GM23338 (cell line): ENCODE results near the gene SEMA6C. TPM values are rescaled to one million over a fixed set of nuclear protein-coding genes. Genes with fewer than 3 reads are reported as not detected.
A peak's percentile ranks its signal among the peaks of the same experiment; 100 is the strongest.

Experiments
- ATAC-seq: fragments of 200-7000 bp; cut with Tn5 transposase; 3 replicates; pipeline ENCODE4 v1.9.1; 2020
- DNase-seq: peaks from one replicate; pipeline ENCODE4 v3.0.0-alpha.2; 2015; ENCODE audit warnings: low spot score
- H2AFZ ChIP-seq: fragments of 200-600 bp; sonication (generic); 2 replicates; pipeline ENCODE4 v1.8.0; 2016; ENCODE audit warnings: antibody characterized with exemption, mild to moderate bottlenecking, moderate library complexity
- H3F3A ChIP-seq: fragments of 200-600 bp; sonication (generic); replicated peaks from 2 replicates; pipeline ENCODE4 v1.8.0; 2017; ENCODE audit warnings: antibody characterized with exemption, mixed run types, low read depth
- H3K27ac ChIP-seq: fragments of 200-600 bp; sonication (generic); 2 replicates; pipeline ENCODE4 v1.6.1; 2016; ENCODE audit warnings: low read depth
- H3K27me3 ChIP-seq: fragments of 200-600 bp; sonication (generic); 2 replicates; pipeline ENCODE4 v1.8.0; 2016; ENCODE audit warnings: mild to moderate bottlenecking, mixed run types, moderate library complexity; ENCODE audit not compliant: insufficient read depth
- H3K36me3 ChIP-seq: fragments of 200-600 bp; sonication (generic); 2 replicates; pipeline ENCODE4 v1.8.0; 2016; ENCODE audit warnings: mild to moderate bottlenecking; ENCODE audit not compliant: insufficient read depth
- H3K4me1 ChIP-seq: fragments of 200-600 bp; sonication (generic); 2 replicates; pipeline ENCODE4 v1.8.0; 2016; ENCODE audit warnings: mild to moderate bottlenecking, moderate library complexity; ENCODE audit not compliant: insufficient read depth
- H3K4me2 ChIP-seq: fragments of 200-600 bp; sonication (generic); 2 replicates; pipeline ENCODE4 v1.7.1; 2017; ENCODE audit warnings: mixed run types
- H3K4me3 ChIP-seq: fragments of 200-600 bp; sonication (generic); 2 replicates; pipeline ENCODE4 v1.6.1; 2016; ENCODE audit warnings: mixed run types
- H3K79me2 ChIP-seq: fragments of 200-600 bp; sonication (generic); replicated peaks from 2 replicates; pipeline ENCODE4 v1.8.0; 2017; ENCODE audit warnings: mild to moderate bottlenecking; ENCODE audit not compliant: insufficient read depth
- H3K9me2 ChIP-seq: fragments of 200-600 bp; sonication (generic); 2 replicates; pipeline ENCODE4 v1.8.0; 2017; ENCODE audit not compliant: insufficient read depth
- H4K20me1 ChIP-seq: fragments of 200-600 bp; sonication (generic); replicated peaks from 2 replicates; pipeline ENCODE4 v1.8.0; 2017; ENCODE audit warnings: mild to moderate bottlenecking; ENCODE audit not compliant: insufficient read depth
- H3K27ac Mint-ChIP-seq: 2 replicates; pipeline ENCODE4 v1.8.0; 2020; ENCODE audit warnings: inconsistent platforms, mild to moderate bottlenecking, moderate library complexity, mixed read lengths
- H3K27me3 Mint-ChIP-seq: 3 replicates; pipeline ENCODE4 v1.8.0; 2022; ENCODE audit warnings: low read depth, mild to moderate bottlenecking, moderate library complexity, mixed read lengths, inconsistent platforms; ENCODE audit not compliant: insufficient read depth, poor library complexity
- H3K36me3 Mint-ChIP-seq: 3 replicates; pipeline ENCODE4 v1.8.0; 2021; ENCODE audit warnings: low read depth, mild to moderate bottlenecking, inconsistent platforms, moderate library complexity, mixed read lengths
- H3K4me1 Mint-ChIP-seq: 3 replicates; pipeline ENCODE4 v1.8.0; 2020; ENCODE audit warnings: mild to moderate bottlenecking, inconsistent platforms, mixed read lengths
- H3K4me3 Mint-ChIP-seq: 3 replicates; pipeline ENCODE4 v1.8.0; 2021; ENCODE audit warnings: moderate library complexity, mild to moderate bottlenecking, inconsistent platforms, mixed read lengths
- H3K9me3 Mint-ChIP-seq: 3 replicates; pipeline ENCODE4 v1.8.0; 2020; ENCODE audit warnings: moderate library complexity, mild to moderate bottlenecking, inconsistent platforms, mixed read lengths
- CREB1 ChIP-seq: fragments of 250-450 bp; sonication (Bioruptor Pico); IDR thresholded peaks from 2 replicates; pipeline ENCODE4 v1.5.0; 2020; ENCODE audit warnings: low read depth, mild to moderate bottlenecking, moderate library complexity
- EZH2phosphoT487 ChIP-seq: fragments of 200-600 bp; sonication (generic); IDR thresholded peaks from one replicate; pipeline ENCODE4 v1.8.1; 2018; ENCODE audit warnings: antibody characterized with exemption; ENCODE audit not compliant: unreplicated experiment
- JUNB ChIP-seq: IDR thresholded peaks from one replicate; pipeline ENCODE4 v1.6.1; 2016; ENCODE audit warnings: antibody characterized with exemption; ENCODE audit not compliant: unreplicated experiment
- NANOG ChIP-seq: IDR thresholded peaks from 2 replicates; pipeline ENCODE4 v1.6.1; 2016; ENCODE audit warnings: antibody characterized with exemption, borderline replicate concordance
- POLR2AphosphoS5 ChIP-seq: IDR thresholded peaks from 2 replicates; pipeline ENCODE4 v1.6.1; 2016; ENCODE audit warnings: antibody characterized with exemption, low read depth
- STAT1 ChIP-seq: IDR thresholded peaks from one replicate; pipeline ENCODE4 v1.6.1; 2016; ENCODE audit warnings: antibody characterized with exemption; ENCODE audit not compliant: unreplicated experiment
- ZNF331 ChIP-seq: fragments of 250-450 bp; sonication (Bioruptor Pico); IDR thresholded peaks from 2 replicates; pipeline ENCODE4 v1.5.0; 2020; ENCODE audit warnings: low read depth, mild to moderate bottlenecking, moderate library complexity
- polyA plus RNA-seq: library from polyadenylated mRNA; unstranded; fragments of >200 nt; fragmentation: Nextera tagmentation; extraction: Ambion mirVana; gene quantifications from 2 replicates; pipeline ENCODE4 v1.2.1, GENCODE V29; 2016
- total RNA-seq: library from RNA; depleted of rRNA; stranded (reverse); fragments of >200 nt; shearing (Covaris generic); gene quantifications from 2 replicates; pipeline ENCODE4 v1.2.3, GENCODE V29; 2014
- TF ChIP-seq, protein P1 (sequence below): IDR thresholded peaks from one replicate; pipeline ENCODE4 v1.6.1; 2018; ENCODE audit warnings: antibody characterized with exemption; ENCODE audit not compliant: unreplicated experiment
- TF ChIP-seq, protein P2 (sequence below): IDR thresholded peaks from 2 replicates; pipeline ENCODE4 v1.6.1; 2016; ENCODE audit warnings: antibody characterized with exemption
- TF ChIP-seq, protein P3 (sequence below): fragments of 250-450 bp; sonication (Bioruptor Pico); IDR thresholded peaks from 2 replicates; pipeline ENCODE4 v1.5.0; 2020; ENCODE audit warnings: mild to moderate bottlenecking, moderate library complexity

Gene SEMA6C
- total and polyA plus RNA-seq, 2 experiments from 2014 or later = 6.2 to 12.3 TPM

DNA sequence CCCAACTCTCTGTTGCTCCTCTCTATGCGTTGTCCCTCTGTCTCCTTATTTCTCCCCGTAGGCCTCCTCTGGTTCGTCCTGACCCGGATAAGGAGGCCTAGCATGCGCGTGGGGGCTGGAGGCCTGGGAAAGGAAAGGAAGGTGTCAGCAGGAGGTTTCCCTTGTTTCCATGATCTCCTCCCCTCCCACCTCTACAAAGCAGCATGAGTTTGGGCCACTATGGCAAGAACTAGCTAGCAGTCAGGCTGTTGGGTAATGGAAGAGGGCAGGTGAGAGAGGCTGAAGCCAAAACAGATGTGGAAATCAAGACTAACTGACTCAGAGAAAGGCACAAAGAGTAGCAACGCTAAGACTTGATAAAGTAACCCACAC lies 687 bp upstream of the SEMA6C start:
- peak; percentile 2 for ATAC-seq
- peak overlapping the region; percentile 99 for H2AFZ ChIP-seq
- no peaks in the 10 kb centered on the region; the same call in 2 of the 3 replicates for H3K36me3 Mint-ChIP-seq
- H3K4me1 ChIP-seq = peaks cover 35% of the 10 kb centered on the region
- H3K27me3 Mint-ChIP-seq = peaks cover 32% of the 10 kb centered on the region
- peaks cover 5% of the 10 kb centered on the region; the same call in 1 of the 2 replicates for H4K20me1 ChIP-seq
- H3F3A ChIP-seq = peaks cover 9% of the 10 kb centered on the region; the same call in 1 of the 2 replicates
- H3K9me2 ChIP-seq = no peaks in the 10 kb centered on the region
- H3K27ac ChIP-seq = no peak overlapping the region
- H3K36me3 ChIP-seq = no peaks in the 10 kb centered on the region
- H3K79me2 ChIP-seq = no peaks in the 10 kb centered on the region; the same call in 1 of the 2 replicates
- peaks cover 38% of the 10 kb centered on the region for H3K4me1 Mint-ChIP-seq
- peak overlapping the region; percentile 82 for H3K4me3 Mint-ChIP-seq
- H3K27me3 ChIP-seq = peaks cover 35% of the 10 kb centered on the region
- DNase-seq = no peak
- peak overlapping the region; percentile 96 for H3K4me3 ChIP-seq
- TF ChIP-seq, protein P1, sequence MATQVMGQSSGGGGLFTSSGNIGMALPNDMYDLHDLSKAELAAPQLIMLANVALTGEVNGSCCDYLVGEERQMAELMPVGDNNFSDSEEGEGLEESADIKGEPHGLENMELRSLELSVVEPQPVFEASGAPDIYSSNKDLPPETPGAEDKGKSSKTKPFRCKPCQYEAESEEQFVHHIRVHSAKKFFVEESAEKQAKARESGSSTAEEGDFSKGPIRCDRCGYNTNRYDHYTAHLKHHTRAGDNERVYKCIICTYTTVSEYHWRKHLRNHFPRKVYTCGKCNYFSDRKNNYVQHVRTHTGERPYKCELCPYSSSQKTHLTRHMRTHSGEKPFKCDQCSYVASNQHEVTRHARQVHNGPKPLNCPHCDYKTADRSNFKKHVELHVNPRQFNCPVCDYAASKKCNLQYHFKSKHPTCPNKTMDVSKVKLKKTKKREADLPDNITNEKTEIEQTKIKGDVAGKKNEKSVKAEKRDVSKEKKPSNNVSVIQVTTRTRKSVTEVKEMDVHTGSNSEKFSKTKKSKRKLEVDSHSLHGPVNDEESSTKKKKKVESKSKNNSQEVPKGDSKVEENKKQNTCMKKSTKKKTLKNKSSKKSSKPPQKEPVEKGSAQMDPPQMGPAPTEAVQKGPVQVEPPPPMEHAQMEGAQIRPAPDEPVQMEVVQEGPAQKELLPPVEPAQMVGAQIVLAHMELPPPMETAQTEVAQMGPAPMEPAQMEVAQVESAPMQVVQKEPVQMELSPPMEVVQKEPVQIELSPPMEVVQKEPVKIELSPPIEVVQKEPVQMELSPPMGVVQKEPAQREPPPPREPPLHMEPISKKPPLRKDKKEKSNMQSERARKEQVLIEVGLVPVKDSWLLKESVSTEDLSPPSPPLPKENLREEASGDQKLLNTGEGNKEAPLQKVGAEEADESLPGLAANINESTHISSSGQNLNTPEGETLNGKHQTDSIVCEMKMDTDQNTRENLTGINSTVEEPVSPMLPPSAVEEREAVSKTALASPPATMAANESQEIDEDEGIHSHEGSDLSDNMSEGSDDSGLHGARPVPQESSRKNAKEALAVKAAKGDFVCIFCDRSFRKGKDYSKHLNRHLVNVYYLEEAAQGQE = no peak
- TF ChIP-seq NANOG = no peak
- no peak for TF ChIP-seq STAT1
- TF ChIP-seq POLR2AphosphoS5 = no peak
- TF ChIP-seq, protein P2, sequence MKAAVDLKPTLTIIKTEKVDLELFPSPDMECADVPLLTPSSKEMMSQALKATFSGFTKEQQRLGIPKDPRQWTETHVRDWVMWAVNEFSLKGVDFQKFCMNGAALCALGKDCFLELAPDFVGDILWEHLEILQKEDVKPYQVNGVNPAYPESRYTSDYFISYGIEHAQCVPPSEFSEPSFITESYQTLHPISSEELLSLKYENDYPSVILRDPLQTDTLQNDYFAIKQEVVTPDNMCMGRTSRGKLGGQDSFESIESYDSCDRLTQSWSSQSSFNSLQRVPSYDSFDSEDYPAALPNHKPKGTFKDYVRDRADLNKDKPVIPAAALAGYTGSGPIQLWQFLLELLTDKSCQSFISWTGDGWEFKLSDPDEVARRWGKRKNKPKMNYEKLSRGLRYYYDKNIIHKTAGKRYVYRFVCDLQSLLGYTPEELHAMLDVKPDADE = no peak
- no peak for TF ChIP-seq JUNB
- TF ChIP-seq ZNF331 (CRISPR knock-in tag) = no peak
- TF ChIP-seq, protein P3, sequence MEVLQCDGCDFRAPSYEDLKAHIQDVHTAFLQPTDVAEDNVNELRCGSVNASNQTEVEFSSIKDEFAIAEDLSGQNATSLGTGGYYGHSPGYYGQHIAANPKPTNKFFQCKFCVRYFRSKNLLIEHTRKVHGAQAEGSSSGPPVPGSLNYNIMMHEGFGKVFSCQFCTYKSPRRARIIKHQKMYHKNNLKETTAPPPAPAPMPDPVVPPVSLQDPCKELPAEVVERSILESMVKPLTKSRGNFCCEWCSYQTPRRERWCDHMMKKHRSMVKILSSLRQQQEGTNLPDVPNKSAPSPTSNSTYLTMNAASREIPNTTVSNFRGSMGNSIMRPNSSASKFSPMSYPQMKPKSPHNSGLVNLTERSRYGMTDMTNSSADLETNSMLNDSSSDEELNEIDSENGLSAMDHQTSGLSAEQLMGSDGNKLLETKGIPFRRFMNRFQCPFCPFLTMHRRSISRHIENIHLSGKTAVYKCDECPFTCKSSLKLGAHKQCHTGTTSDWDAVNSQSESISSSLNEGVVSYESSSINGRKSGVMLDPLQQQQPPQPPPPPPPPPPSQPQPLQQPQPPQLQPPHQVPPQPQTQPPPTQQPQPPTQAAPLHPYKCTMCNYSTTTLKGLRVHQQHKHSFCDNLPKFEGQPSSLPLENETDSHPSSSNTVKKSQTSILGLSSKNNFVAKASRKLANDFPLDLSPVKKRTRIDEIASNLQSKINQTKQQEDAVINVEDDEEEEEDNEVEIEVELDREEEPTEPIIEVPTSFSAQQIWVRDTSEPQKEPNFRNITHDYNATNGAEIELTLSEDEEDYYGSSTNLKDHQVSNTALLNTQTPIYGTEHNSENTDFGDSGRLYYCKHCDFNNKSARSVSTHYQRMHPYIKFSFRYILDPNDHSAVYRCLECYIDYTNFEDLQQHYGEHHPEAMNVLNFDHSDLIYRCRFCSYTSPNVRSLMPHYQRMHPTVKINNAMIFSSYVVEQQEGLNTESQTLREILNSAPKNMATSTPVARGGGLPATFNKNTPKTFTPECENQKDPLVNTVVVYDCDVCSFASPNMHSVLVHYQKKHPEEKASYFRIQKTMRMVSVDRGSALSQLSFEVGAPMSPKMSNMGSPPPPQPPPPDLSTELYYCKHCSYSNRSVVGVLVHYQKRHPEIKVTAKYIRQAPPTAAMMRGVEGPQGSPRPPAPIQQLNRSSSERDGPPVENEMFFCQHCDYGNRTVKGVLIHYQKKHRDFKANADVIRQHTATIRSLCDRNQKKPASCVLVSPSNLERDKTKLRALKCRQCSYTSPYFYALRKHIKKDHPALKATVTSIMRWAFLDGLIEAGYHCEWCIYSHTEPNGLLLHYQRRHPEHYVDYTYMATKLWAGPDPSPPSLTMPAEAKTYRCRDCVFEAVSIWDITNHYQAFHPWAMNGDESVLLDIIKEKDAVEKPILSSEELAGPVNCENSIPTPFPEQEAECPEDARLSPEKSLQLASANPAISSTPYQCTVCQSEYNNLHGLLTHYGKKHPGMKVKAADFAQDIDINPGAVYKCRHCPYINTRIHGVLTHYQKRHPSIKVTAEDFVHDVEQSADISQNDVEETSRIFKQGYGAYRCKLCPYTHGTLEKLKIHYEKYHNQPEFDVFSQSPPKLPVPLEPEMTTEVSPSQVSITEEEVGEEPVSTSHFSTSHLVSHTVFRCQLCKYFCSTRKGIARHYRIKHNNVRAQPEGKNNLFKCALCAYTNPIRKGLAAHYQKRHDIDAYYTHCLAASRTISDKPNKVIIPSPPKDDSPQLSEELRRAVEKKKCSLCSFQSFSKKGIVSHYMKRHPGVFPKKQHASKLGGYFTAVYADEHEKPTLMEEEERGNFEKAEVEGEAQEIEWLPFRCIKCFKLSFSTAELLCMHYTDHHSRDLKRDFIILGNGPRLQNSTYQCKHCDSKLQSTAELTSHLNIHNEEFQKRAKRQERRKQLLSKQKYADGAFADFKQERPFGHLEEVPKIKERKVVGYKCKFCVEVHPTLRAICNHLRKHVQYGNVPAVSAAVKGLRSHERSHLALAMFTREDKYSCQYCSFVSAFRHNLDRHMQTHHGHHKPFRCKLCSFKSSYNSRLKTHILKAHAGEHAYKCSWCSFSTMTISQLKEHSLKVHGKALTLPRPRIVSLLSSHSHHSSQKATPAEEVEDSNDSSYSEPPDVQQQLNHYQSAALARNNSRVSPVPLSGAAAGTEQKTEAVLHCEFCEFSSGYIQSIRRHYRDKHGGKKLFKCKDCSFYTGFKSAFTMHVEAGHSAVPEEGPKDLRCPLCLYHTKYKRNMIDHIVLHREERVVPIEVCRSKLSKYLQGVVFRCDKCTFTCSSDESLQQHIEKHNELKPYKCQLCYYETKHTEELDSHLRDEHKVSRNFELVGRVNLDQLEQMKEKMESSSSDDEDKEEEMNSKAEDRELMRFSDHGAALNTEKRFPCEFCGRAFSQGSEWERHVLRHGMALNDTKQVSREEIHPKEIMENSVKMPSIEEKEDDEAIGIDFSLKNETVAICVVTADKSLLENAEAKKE (CRISPR knock-in tag) = no peak
- no peak for TF ChIP-seq EZH2phosphoT487
- TF ChIP-seq CREB1 (CRISPR knock-in tag) = no peak
- H3K4me2 ChIP-seq = peak overlapping the region; percentile 98
- H3K27ac Mint-ChIP-seq = no peak overlapping the region
- H3K9me3 Mint-ChIP-seq = no peaks in the 10 kb centered on the region
